MCF 10A (cell line): Measurements from ENCODE around the gene RAB3GAP2. TPM values are rescaled to one million over a fixed set of nuclear protein-coding genes. Genes with fewer than 3 reads are reported as not detected.
A peak's percentile ranks its signal among the peaks of the same experiment; 100 is the strongest.

ENCODE experiments used
- BruUV-seq: library from RNA; stranded (reverse); fragments of 400-500 nt; replicated peaks from 2 replicates; lab custom pipeline; 2021; lab: Mats Ljungman, UMichigan
- CTCF ChIA-PET: fragments of 300-600 bp; sonication (Branson Sonifier 250); formaldehyde crosslinking; extraction: SDS; loops from one replicate; lab custom pipeline; 2021; ENCODE audit warnings: antibody characterized with exemption, inconsistent platforms; lab: Yijun Ruan, JAX
- POLR2A ChIA-PET: fragments of 300-600, 350-650 bp; sonication (Branson Sonifier 250); formaldehyde crosslinking; extraction: SDS; loops from one replicate; lab custom pipeline; 2020; ENCODE audit warnings: antibody characterized with exemption, inconsistent platforms; lab: Yijun Ruan, JAX
- DNase-seq: peaks from one replicate; pipeline ENCODE4 v3.0.0-alpha.2; 2018; ENCODE audit not compliant: unreplicated experiment
- H3K27ac Mint-ChIP-seq: one replicate; pipeline ENCODE4 v1.8.0; 2022; ENCODE audit warnings: mild to moderate bottlenecking, low read depth, mixed read lengths; ENCODE audit not compliant: unreplicated experiment
- H3K27me3 Mint-ChIP-seq: one replicate; pipeline ENCODE4 v1.8.0; 2022; ENCODE audit warnings: mixed read lengths; ENCODE audit not compliant: insufficient read depth, unreplicated experiment
- H3K36me3 Mint-ChIP-seq: one replicate; pipeline ENCODE4 v1.8.0; 2022; ENCODE audit warnings: mild to moderate bottlenecking, moderate library complexity, mixed read lengths; ENCODE audit not compliant: insufficient read depth, unreplicated experiment
- H3K4me1 Mint-ChIP-seq: one replicate; pipeline ENCODE4 v1.8.0; 2022; ENCODE audit warnings: mixed read lengths; ENCODE audit not compliant: insufficient read depth, unreplicated experiment
- H3K4me3 Mint-ChIP-seq: one replicate; pipeline ENCODE4 v1.8.0; 2022; ENCODE audit warnings: mild to moderate bottlenecking, moderate library complexity, mixed read lengths; ENCODE audit not compliant: unreplicated experiment
- H3K9me3 Mint-ChIP-seq: one replicate; pipeline ENCODE4 v1.8.0; 2022; ENCODE audit warnings: mixed read lengths; ENCODE audit not compliant: unreplicated experiment
- intact Hi-C: fragments of 100-400 bp; cut with micrococcal nuclease; formaldehyde crosslinking; loops from 2 replicates; pipeline ENCODE4 v1.14.1; 2022
- total RNA-seq: library from RNA; stranded (reverse); gene quantifications from 2 replicates; pipeline ENCODE4 v1.2.3, GENCODE V29; 2022
- TF ChIP-seq, protein P1 (sequence below): fragments of 200-600 bp; IDR thresholded peaks from one replicate; pipeline ENCODE4 v1.8.0; 2022; ENCODE audit warnings: antibody characterized with exemption, mild to moderate bottlenecking; ENCODE audit not compliant: unreplicated experiment

RAB3GAP2 gene
- total RNA-seq, 1 experiment from 2014 or later = 93.3 TPM

DNA sequence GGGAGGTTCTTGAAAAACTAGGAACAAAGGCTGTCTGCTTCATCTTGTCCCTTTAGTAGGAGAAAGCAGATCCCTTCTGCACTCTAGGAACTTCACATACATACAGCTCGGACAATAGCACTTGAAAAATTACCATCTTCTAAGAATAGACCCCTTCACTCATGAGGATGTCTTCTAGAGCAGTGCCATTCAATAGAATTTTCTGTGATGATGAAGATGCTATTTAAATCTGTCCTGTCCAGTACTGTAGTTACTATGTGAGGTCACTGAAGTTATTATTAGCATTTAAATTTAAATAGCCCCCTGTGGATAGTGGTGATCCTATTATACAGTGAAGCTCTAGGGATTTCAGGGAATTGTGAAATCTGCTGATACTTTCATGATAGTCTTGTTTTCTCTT, 46.4 kb upstream of the RAB3GAP2 start:
- TF ChIP-seq, protein P1, sequence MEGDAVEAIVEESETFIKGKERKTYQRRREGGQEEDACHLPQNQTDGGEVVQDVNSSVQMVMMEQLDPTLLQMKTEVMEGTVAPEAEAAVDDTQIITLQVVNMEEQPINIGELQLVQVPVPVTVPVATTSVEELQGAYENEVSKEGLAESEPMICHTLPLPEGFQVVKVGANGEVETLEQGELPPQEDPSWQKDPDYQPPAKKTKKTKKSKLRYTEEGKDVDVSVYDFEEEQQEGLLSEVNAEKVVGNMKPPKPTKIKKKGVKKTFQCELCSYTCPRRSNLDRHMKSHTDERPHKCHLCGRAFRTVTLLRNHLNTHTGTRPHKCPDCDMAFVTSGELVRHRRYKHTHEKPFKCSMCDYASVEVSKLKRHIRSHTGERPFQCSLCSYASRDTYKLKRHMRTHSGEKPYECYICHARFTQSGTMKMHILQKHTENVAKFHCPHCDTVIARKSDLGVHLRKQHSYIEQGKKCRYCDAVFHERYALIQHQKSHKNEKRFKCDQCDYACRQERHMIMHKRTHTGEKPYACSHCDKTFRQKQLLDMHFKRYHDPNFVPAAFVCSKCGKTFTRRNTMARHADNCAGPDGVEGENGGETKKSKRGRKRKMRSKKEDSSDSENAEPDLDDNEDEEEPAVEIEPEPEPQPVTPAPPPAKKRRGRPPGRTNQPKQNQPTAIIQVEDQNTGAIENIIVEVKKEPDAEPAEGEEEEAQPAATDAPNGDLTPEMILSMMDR = no peak
- no peak overlapping the region for H3K27ac Mint-ChIP-seq
- H3K36me3 Mint-ChIP-seq = no peaks in the 10 kb centered on the region
- peaks cover 5% of the 10 kb centered on the region for H3K4me1 Mint-ChIP-seq
- H3K4me3 Mint-ChIP-seq = no peak overlapping the region
- CTCF ChIA-PET = interaction anchor here (0.6 to 4.7 kb wide), 6 partner anchors 12 to 1140 kb away, joined by 3 to 35 read pairs (median 3); no protein-coding TSS in a partner anchor
- H3K27me3 Mint-ChIP-seq = no peaks in the 10 kb centered on the region
- intact Hi-C loops = no loop called here
- no TSS peak for BruUV-seq
- no peak for DNase-seq
- POLR2A ChIA-PET = interaction anchor here (0.7 to 1.3 kb wide), 3 partner anchors 10 to 55 kb away, joined by 3 to 6 read pairs (median 4); no protein-coding TSS in a partner anchor
- H3K9me3 Mint-ChIP-seq = no peaks in the 10 kb centered on the region

GRCh38 chr1:220317161-220317560, 44.9 kb upstream of the RAB3GAP2 start:
- Mint-ChIP-seq H3K4me3 (no peak overlapping the region), H3K27me3 (no peaks in the 10 kb centered on the region), H3K27ac (no peak overlapping the region), H3K36me3 (no peaks in the 10 kb centered on the region), H3K4me1 (peaks cover 5% of the 10 kb centered on the region), H3K9me3 (no peaks in the 10 kb centered on the region)
- ChIA-PET CTCF (interaction anchor here (4.7 kb wide), 1 partner anchor 20 kb away, joined by 35 read pairs; no protein-coding TSS in a partner anchor), POLR2A (no interaction called here)
- TF ChIP-seq, protein P1 = no peak
- DNase-seq = no peak
- intact Hi-C loops = no loop called here
- BruUV-seq = no TSS peak

DNA sequence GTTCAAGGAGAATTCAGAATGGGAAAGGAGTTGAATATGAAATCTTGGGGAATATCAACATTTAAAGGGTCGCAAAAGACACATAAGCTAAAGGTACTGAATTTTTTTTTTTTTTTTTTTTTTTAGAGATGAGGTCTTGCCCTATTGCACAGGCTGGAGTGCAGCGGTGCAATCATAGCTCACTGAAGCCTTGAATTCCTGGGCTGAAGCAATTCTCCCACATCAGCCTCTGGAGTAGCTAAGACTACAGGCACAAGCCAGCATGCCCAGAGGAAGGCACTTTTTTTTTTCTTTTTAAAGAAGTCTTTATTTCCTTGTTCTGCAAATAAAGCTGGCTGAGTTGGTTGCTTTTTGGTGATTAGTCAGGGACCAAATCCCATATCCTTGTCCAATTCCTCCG, 44.1 kb upstream of the RAB3GAP2 start:
- intact Hi-C loops = no loop called here
- Mint-ChIP-seq H3K9me3 (no peaks in the 10 kb centered on the region), H3K27me3 (no peaks in the 10 kb centered on the region), H3K36me3 (no peaks in the 10 kb centered on the region), H3K27ac (no peak overlapping the region), H3K4me3 (no peak overlapping the region), H3K4me1 (peaks cover 5% of the 10 kb centered on the region)
- ChIA-PET CTCF (interaction anchor here (0.7 kb wide), 2 partner anchors 20 to 330 kb away, joined by 3 to 4 read pairs; no protein-coding TSS in a partner anchor), POLR2A (interaction anchor here (0.6 to 0.7 kb wide), 2 partner anchors 36 to 82 kb away, joined by 3 to 4 read pairs; no protein-coding TSS in a partner anchor)
- DNase-seq = no peak
- BruUV-seq = no TSS peak
- TF ChIP-seq, protein P1 = no peak

DNA sequence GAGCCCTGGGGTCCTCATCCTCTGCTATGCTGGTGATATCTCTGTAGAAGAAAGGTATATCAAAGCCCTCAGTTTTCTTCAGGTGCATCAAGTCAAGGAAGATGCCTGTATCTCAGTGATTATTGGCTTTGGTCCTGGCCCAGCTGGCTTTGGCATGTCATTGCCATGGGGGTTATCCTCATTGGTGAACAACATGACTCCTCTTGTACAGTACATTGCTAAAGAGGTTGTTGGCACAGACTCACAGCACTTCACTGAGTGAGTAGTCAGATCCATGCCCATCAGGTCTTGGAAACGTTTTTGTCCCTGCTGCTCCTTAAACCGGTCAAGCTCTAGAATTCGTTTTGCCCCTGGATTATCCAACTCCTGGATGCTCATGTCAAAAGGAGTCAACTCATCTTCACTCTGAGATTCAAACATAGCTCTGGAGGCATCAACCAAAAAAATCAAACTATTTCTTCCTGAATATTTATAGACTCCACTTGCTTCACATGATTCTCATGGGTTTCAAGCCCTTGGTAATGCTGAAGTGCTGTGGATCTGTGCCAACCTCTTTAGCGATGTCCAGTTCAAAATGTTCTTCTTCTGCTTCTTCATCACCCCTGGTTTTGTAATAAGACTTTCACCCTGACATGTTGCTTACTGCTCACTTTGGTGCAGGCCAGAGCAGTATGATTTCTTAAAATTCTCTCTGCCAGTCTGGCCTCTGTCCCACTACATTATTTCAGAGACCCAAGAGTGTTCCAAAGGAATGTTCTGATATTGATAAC, 43.0 kb upstream of the RAB3GAP2 start:
- Mint-ChIP-seq H3K27me3 (no peaks in the 10 kb centered on the region), H3K4me3 (no peak overlapping the region), H3K36me3 (no peaks in the 10 kb centered on the region), H3K9me3 (no peaks in the 10 kb centered on the region), H3K27ac (no peak overlapping the region), H3K4me1 (peaks cover 5% of the 10 kb centered on the region)
- TF ChIP-seq, protein P1 = no peak
- peak; percentile 62 for DNase-seq
- intact Hi-C loops = no loop called here
- BruUV-seq = no TSS peak
- POLR2A ChIA-PET = interaction anchor here (1.0 to 2.0 kb wide), 6 partner anchors 11 to 125 kb away, joined by 3 to 20 read pairs (median 4); no protein-coding TSS in a partner anchor
- CTCF ChIA-PET = interaction anchor here (0.7 to 1.3 kb wide), 9 partner anchors 9 to 511 kb away, joined by 3 to 5 read pairs (median 3); no protein-coding TSS in a partner anchor
